Dermis microvascular lymphatic vessel endothelial cell (primary cell): ENCODE results near the gene ZDHHC11. TPM values are rescaled to one million over a fixed set of nuclear protein-coding genes. Genes with fewer than 3 reads are reported as not detected.
"Not testable (repeated sequence)": the region's sequence is repeated elsewhere in the genome, so short reads cannot be mapped to it uniquely, and the experiment has no call there.

Experiments used
- DNase-seq, 2 donors: peaks; one replicate each; pipeline versions ENCODE4 v3.0.0 to v3.0.0-alpha.2; 2010; ENCODE audit warnings: low read depth in 2 of 2
- total RNA-seq: library from RNA; depleted of rRNA; stranded (reverse); fragments of >200 nt; gene quantifications from 2 replicates; pipeline ENCODE4 v1.2.1, GENCODE V29; 2014

Gene ZDHHC11
- total RNA-seq, 1 donor from 2014 or later = 0.26 TPM

DNA sequence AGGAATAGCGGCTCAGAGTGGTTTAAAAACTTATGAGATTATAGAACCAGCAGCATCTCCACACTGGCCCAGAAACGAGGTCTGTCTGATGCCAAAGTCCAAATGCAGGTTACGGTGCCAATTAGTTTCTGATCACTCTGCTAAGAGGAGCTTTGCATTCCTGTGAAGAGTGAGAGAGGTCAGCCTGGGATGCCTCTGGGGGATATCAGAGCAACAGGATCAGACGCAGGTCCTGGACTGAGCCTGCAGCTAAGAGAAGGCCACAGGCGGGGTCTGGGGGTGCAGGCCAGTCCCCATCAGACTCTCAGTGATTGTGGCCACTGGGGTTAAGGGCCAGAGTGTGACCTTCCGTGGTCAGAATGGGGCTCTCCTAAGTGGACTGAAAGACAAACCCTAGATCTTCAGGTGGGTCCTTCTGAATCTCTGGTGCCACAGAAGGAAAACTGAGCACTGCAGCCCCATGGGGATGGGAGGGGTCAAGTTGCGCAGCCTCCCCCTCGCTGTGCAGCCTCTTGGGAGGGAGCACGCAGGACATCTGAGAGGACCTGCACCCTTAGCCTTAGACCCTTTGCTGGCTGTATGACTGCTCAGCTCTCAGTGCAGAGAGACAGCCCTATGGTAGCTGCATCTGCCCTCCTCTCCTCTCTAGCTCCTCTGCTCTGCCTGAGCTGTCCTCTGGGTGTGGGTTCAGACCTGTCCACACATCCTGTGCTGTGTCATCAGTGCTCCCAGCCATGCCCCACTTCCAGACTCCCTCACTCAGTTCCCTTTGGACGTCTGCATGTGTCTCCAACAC, 42.9 kb downstream of the ZDHHC11 start:
- DNase-seq = not testable (repeated sequence)

DNA sequence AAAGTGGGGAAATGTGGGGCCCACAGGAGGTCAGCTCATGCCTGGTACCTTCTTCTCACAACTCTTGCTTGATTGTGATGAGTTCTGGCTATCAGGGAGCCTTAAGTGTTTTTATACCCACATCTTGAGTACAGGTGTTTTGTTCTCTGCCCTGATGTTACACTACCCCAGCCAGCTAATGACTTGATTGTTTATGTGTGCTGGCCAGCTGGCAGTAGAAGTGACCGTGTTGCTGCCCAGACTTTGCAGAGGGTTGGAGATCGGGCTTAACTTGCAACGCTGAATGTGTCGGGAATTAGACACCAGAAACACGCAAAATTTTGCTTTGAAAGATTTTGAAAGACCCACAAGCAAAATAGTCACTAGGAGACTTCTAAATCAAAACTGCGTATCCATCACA, 49.3 kb downstream of the ZDHHC11 start:
- DNase-seq = no peak

DNA sequence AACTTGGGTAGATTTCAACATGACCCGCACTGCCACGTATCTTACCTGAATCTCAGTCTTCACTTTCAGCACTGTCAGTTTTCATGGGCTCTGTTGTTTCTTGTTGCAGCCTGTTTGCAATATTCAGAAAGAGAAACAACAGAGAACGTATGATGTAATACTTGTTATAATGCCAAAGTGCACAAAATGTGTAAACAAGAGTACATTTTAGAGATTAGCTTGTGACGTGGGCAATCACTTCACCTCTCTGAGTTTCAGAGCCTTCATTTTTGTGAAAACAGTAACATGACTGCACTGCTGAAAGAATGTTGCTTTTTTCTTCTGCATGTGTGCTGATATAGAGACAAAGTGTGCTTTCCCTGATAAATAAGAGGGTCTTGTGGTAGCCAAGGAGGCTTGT, 49.7 kb downstream of the ZDHHC11 start:
- not testable (repeated sequence) for DNase-seq

DNA sequence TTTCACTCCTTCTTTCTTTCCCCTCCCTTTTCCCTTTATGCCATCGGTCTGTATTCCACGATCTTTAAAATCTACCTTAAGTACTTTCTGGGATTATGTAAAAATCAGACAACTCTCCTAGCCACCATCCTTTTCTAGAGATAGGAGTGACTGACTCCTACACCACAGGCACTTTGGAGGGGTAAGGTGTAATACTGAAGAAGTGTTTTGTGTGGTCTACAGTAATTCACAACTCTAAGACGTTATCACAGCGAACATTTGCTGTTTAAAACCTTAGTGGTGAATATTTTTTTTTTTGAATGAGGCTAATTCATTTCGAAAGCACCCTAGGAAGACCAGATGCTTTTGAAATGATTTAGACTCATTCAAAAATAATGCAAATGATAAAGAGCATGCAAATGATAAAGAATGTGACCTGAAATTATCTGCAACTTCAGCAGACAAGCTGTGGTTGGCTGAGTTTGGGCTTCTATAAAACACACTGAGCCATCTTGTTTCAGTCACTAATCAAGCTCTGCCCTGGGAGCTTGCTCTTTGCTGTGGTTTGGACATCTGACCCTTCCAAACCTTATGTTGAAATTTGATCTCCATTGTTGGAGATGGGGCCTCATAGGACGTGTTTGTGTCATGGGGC, 52.2 kb downstream of the ZDHHC11 start:
- not testable (repeated sequence) for DNase-seq

DNA sequence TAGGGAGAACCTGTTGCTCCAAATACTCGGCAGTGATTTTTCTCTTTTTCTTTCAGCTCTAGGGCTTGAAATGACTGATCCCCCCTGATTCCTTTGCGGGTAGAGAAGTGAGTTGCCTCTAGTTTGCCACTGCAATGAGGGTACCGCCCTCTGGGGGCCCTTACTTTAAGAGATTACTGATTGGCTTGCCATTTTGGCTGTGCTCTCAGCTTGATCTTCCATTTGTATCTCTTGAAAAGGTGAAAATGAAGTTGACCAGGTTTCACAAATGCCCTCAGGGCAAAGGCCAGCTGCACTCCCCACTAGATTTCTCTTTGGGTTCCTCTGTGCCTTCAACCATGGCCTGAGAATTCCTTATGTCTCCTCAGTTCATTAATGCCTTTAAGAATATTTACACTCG, 52.8 kb downstream of the ZDHHC11 start:
- not testable (repeated sequence) for DNase-seq

DNA sequence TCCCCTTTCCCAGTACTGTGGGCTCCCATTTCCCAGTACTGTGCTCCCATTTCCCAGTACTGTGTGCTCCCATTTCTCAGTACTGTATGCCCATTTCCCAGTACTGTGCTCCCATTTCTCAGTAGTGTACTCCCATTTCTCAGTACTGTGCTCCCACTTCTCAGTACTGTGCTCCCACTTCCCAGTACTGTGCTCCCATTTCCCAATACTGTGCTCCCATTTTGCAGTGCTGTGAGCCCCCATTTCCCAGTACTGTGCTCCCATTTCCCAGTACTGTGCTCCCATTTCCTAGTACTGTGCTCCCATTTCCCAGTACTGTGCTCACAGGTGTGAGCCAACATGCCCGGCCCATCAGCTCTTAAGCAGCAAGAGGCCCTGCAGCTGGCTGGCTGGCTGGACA, 54.9 kb downstream of the ZDHHC11 start:
- DNase-seq = not testable (repeated sequence)

DNA sequence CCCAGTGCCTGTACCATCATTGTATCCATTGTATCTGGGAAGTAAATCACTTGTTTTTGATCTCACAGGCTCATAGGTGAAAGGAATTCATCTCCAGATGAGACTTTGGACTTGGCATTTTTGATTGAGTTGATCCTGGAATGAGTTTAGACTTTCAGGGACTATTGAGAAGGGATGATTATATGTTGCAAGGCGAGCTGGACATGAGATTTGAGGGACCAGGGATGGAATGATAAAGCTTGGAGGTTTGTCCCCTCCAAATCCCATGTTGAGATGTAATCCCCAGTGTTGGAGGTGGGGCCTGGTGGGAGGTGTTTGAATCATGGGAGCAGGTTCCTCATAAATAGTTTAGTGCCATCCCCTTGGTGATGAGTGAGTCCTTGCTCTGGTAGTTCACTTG, 55.8 kb downstream of the ZDHHC11 start:
- DNase-seq = not testable (repeated sequence)

DNA sequence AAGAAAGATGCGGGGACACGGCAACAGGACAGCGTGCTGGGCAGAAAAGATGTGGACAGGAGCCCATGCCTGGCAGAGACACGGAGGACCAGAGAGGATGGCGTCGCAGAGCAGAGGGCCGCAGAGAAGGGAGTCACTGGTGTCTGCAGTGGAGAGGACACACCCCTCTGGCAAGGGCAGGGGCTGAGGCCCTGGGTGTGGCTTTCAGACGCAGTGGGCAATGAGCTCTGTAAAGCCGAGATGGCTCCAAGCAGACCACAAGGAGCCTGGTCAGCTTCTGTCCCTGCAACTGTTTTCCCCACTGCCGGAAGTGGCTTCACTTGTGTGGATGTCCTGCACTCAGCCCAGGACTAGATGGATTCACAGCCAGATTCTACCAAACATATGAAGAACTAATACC, 62.1 kb downstream of the ZDHHC11 start:
- not testable (repeated sequence) for DNase-seq

DNA sequence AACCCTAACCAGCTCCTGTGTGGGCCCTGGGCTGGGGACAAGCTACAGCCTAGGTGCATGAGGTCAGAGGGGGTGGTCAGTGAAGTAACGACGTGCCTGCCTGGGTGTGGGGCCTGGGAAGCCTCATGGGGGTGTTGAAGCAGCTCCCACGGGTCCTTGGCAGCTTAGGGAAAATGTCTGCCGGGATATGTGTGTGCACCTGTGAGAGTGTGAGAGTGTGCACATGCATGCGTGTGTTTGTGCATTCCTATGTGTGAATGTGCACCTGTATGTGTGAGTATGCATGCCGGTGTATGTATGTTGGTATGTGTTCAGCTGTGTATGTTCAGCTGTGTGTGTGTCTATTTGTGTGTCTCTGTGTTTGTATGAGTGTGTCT, 62.9 kb downstream of the ZDHHC11 start:
- not testable (repeated sequence) for DNase-seq

DNA sequence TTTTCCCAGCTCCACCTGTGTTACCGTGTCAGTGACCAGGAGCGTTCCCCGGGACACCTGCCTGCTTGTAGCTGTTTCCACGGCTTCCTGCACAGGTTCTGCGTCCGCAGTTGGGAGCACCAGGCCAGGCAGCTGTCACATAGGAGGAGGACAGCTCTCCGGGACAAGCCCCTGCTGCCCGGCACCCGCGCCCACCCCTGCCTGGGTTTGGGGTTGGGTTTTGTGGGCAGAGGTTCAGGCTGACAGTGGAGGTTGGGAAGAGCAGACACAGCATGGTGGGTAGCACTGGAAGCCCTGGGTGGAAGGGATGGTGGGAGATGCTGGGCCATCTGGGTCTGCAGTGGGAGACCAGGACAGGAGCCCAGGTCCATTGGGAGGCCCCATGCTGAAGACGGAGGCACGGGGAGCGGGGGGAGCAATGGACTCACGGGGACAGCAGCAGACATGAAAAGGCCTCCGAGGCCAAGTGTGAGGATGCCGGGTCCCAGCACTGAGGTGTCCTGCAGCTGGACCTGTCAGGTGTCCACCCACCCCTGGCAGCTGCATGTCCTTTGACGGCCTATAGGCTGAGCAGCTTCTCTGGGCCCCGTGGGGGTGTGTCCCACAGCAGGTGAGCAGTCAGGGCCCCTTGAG, 63.4 kb downstream of the ZDHHC11 start:
- DNase-seq = not testable (repeated sequence)

DNA sequence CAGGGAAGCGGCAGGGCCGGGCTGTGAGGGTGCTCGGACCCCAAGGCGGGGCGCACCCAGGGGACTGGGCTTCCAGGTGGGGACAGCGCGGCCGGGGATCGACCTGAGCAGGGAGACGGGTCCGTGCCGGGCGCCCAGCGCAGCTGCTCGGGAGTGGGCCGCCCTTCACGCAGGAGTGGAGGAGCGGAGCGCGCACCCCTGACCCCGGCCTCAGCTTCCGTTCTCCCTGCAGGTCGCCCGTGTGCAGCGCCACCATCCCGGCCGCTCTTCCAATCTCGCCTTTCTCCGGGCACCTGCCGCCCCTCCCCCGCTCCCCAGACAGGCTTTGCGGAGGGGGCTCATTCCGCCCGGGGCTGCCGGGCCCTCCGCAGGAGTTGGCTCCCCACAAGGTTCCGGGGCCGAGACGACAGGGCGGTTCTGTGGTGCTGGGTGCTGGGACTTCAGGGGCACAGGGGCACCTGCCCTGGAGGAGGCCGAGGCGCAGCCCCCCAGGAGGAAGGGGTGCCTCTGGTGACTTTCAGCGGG, 65.5 kb downstream of the ZDHHC11 start:
- not testable (repeated sequence) for DNase-seq

DNA sequence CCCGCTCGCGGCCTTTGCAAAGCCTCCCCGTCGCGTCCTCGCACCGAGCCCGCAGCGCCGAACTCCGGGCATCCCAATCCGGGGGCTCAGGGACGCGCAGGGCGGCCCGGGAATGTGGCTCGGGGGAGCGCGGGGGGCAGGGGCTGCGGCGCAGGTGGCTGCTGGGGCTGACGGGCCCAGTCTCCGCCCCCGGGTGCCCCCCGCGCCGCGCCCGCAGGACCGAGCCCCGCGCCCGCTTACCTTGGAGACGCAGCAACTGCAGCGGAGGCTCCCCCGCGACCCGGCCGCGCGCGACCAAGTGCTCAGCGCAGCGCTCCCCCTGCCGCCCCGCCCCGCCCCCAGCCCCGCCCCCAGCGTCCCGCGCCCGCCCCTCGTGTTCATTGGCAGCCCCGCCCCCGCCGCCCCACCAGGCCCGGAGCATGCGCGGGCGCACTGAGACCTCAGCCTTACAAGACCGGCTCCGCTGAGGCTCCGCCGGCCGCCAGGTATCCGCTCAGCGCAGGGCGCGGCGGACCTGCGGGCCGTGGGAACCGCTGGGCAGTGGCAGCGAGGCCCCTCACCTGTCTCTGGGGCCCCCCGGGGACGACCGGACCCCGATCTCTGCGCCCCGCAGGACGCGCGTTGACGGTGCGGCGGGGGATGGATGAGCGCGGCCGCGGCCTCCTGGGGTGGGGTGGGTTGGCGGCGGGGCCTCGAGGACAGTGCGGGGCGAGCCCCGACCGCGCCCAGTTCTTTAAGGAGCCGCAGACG, 66.2 kb downstream of the ZDHHC11 start, which contains the start of gene ZDHHC11B:
Gene ZDHHC11B, minus strand, starts transcription at position 302 of the 750 bp plus-strand sequence. CDS start 17,810 bp downstream, outside the sequence.
- DNase-seq = peak; percentile 1 to 78

DNA sequence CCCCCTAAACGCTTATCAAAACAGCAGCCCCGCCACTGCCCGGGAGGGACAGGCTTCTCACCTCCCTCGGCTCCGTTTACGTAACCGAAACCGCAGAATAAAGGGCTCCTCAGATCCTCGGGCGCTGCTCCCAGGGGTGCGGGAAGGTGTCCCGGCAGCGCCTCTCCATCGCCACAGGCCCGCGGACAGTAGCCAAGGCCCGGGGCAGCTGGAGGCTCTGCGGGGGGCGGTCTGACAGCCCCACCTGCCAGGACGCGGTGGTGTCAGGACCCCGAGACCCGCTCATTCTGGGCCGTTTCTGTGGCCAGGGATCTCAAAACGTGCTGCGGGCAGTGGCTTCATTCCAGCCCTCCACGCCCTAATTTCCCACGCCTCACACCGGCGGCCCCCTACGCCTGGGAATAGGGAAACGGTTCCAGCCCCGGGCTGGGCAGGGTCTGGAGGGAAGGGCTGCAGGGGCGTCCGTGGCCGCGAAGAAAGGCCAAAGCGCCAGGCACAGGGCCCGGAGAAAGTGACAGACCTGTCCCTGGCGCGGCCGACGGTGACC, 66.8 kb downstream of the ZDHHC11 start:
- not testable (repeated sequence) for DNase-seq

DNA sequence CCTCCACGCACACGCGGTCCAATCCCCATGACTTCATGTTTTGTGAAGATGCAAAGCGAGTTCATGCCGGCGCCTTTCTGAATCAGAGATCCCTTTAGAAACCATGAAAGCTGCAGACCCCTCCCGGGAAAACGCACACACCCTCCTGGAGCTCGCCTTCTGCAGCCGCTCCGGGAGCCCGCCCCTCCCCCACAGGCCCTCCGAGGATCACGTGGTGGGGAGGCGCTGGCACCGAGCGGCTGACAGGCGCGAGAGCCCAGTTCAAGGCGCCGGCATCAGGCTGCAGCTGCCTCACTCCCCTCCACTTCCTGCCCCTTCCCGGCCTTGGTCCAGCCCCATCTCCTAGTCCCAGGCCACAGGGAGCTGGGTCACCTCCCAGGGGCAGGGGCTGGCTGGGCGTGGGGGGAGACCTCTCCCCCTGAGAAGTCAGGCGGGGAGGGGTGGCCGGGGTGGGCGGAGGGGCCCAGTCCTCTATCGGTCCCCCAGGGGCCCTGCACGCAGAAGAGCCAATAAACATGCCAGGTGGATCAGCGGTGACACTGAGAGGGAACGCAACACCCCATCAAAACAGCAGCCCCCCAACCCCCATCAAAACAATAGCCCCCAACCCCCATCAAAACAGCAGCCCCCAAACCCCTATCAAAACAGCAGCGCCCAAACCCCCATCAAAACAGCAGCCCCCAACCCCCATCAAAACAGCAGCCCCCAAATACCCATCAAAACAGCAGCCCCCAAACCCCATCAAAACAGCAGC, 67.6 kb downstream of the ZDHHC11 start:
- not testable (repeated sequence) for DNase-seq

DNA sequence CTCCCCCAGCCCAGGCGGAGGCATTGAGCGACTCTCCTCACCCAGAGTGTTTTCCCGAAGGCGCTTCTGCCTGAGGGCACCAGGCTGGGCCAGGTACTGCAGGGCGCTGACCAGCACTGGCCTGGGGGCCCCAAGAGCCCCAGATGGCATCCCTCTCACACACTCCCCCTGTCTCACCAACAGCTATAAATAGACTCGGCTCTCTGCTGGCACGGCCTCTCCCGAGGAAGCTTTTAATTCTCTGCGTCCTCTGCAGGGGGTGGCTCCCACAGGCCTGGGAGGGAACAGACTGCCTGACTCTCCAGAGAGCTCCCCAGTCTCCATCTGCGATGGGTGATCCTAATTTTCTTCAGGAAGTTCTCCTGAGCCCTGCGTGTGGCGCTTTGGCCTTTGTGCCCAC, 68.4 kb downstream of the ZDHHC11 start:
- not testable (repeated sequence) for DNase-seq

DNA sequence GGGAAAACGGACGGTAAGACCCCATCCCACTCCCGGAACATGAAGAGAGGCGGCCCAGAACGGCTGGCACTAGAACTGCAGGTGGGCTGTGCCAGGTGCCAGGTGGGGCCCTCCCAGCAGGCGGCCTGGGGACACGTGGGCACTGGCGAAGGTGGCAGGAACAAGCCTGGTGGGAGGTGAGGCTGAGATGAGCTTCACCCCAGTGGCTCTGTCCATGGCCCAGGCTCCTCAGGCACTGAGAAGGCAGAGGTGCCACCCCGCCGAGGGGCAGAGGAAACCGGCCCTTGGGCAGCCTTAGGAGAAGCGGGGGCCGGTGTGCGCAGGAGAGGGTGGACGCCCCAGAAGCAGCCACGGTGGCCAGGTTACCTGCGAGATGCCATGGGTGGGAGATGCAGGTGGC, 70.2 kb downstream of the ZDHHC11 start:
- DNase-seq = not testable (repeated sequence)

DNA sequence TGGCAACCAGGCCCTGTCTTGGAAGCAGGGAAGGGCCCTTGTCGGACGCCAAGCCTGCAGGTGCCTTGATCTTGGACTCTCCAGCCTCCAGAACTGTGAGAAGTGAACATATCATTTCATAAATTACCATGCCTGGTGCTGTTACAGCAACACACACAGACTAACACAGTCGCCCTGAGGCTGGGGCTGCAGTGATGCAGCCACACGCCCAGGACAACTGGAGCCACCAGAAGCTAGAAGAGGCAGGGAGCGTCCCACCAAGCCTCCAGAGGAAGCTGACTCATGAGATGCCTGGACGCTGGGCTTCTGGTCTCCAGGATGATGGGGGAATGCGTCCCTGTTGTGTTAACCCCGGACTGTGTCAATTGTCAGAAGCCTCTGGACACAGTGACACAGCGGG, 71.8 kb downstream of the ZDHHC11 start:
- DNase-seq = not testable (repeated sequence)

DNA sequence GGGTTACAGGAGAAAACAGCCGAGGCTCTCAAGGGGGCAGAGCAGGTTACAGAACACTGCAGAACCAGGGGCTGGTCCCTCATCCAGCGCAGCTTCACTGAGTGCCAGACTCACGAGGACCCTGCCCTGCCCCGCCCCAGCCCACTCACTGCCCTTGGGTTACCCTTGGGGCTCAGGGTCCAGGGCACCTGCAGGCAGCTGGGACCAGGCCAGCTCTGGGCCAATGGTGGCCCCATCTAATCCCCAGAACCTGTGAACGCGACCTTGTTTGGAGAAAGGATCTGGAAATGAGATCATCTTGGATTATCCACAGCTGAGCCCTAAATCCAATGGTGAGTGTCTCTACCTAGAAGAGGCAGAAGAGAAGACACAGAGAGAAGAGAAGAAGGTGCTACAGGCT, 72.4 kb downstream of the ZDHHC11 start:
- not testable (repeated sequence) for DNase-seq

DNA sequence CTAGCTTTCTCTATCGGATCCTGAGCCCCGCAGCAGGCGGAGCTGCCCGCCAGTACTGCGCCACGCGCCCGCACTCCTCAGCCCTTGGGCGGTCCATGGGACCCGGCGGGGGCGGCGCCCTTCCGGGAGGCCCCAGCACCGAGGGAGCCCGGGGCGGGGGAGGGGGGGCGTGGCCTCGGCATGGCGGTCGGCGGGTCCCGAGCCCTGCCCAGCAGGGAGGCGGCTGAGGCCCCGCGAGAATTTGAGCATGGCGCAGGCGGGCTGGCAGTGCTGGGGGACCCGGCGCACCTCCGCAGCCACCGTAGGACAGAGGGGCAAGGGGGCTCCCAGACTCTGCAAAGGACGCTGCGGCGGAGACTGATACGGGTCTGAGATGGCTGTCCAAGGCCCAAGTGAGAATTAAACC, 73.0 kb downstream of the ZDHHC11 start:
- DNase-seq = no peak
